ENCODE measurements around the gene ROR2.

The ROR2 gene

DNA sequence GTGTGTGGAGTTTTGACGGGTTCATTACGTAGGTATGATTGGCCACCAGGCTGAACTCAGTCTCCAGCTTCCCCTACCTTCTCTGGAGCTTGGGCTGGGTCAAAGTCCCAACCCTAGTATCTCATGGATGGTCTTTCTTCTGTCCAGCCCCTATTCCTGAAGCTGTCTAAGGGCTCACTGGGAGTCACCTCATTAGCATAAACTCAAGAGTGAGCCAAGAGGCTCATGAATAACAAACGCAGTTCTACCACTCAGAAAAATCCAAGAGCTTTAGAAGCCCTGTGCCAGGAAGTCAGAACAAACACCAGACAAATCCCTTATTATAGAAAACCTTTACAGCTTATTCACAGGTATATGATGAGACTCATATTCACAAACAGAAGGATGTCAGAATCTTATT lies 346.1 kb downstream of the ROR2 start (continued):
- no peak for TF ChIP-seq CREB5 (CRISPR knock-in tag; IDR thresholded peaks at IDR 0.05; ENCODE audit: low read depth)

GRCh38 chr9:91599564-91599963 lies 350.5 kb downstream of the ROR2 start:
- TF ChIP-seq TCF4 (CRISPR knock-in tag; IDR thresholded peaks at IDR 0.05; ENCODE audit: borderline replicate concordance) (no peak), CSDC2 (CRISPR knock-in tag; IDR thresholded peaks at IDR 0.05) (no peak), ISL1 (CRISPR knock-in tag; IDR thresholded peaks at IDR 0.05) (no peak), ZNF8 (CRISPR knock-in tag; IDR thresholded peaks at IDR 0.05) (no peak), BACH2 (CRISPR knock-in tag; IDR thresholded peaks at IDR 0.05; ENCODE audit: borderline replicate concordance) (no peak), CSRNP3 (CRISPR knock-in tag; IDR thresholded peaks at IDR 0.05) (no peak), TOX (CRISPR knock-in tag; IDR thresholded peaks at IDR 0.05; ENCODE audit: borderline replicate concordance) (no peak), ESRRG (CRISPR knock-in tag; IDR thresholded peaks at IDR 0.05) (no peak), PPARA (CRISPR knock-in tag; IDR thresholded peaks at IDR 0.05; ENCODE audit: borderline replicate concordance) (no peak), RARB (CRISPR knock-in tag; IDR thresholded peaks at IDR 0.05) (no peak), ZFP30 (CRISPR knock-in tag; IDR thresholded peaks at IDR 0.05) (no peak), SNAI2 (CRISPR knock-in tag; IDR thresholded peaks at IDR 0.05) (no peak)
- ATAC-seq: no peak

DNA sequence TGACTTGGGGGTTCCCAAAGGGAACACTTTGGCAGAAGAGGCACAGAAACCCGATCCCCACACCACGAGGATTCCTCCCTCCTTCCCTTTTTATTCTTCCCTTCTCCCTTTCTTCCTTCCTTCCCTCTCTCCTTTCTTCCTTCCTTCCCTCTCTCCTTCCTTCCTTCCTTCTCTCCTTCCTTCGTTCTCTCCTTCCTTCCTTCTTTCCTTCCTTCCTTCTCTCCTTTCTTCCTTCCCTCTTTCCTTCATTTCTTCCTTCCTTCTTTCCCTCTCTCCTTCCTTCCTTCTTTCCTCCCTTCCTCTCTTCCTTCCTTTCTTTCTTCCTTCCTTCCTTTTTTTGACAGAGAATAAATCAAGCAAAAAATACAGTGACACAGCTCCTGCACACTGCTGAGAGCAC lies 358.4 kb downstream of the ROR2 start:
- no peak for TF ChIP-seq ZNF70 (CRISPR knock-in tag; IDR thresholded peaks at IDR 0.05)
- TF ChIP-seq ARNTL (CRISPR knock-in tag; IDR thresholded peaks at IDR 0.05; ENCODE audit: borderline replicate concordance, low read depth): no peak
- TF ChIP-seq ISL1 (CRISPR knock-in tag; IDR thresholded peaks at IDR 0.05): no peak
- TF ChIP-seq PATZ1 (CRISPR knock-in tag; IDR thresholded peaks at IDR 0.05; ENCODE audit: borderline replicate concordance): no peak
- no peak for TF ChIP-seq GLIS3 (CRISPR knock-in tag; IDR thresholded peaks at IDR 0.05)
- TF ChIP-seq RARB (CRISPR knock-in tag; IDR thresholded peaks at IDR 0.05): no peak
- TF ChIP-seq CSDC2 (CRISPR knock-in tag; IDR thresholded peaks at IDR 0.05): no peak
- no peak for TF ChIP-seq ZC3H10 (CRISPR knock-in tag; IDR thresholded peaks at IDR 0.05)
- no peak for TF ChIP-seq ZNF565 (CRISPR knock-in tag; conservative IDR thresholded peaks at IDR 0.05; ENCODE audit: low read depth)
- no peak for TF ChIP-seq ZNF8 (CRISPR knock-in tag; IDR thresholded peaks at IDR 0.05)

GRCh38 chr9:91589101-91589553 lies 360.9 kb downstream of the ROR2 start:
- no peak for ATAC-seq

More for the DNA sequence above, 358.4 kb downstream of the ROR2 start:
- ATAC-seq: no peak

DNA sequence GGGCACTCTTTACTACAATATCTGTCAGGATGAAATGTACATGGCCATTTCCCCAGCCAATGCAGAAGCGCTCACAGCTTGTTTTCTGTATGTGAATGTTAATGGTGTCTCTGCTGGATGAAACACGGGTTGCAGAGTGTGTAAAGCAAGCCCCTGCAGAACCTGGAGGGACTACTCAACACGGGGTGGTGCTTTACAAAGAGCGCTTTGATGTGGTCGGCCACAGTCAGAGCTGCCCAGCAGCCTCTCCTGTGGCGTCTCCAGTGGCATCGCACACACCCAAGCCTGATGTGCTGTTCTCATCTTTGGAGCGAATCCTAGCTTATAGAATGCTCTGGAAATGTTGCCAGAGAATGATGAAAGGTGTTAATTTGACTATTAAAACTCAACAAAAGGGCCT lies 363.7 kb downstream of the ROR2 start:
- ATAC-seq: no peak
- TF ChIP-seq ESRRG (CRISPR knock-in tag; IDR thresholded peaks at IDR 0.05): no peak
- TF ChIP-seq CREB5 (CRISPR knock-in tag; IDR thresholded peaks at IDR 0.05; ENCODE audit: low read depth): no peak
- no peak for TF ChIP-seq PPARA (CRISPR knock-in tag; IDR thresholded peaks at IDR 0.05; ENCODE audit: borderline replicate concordance)
- TF ChIP-seq, protein P1, sequence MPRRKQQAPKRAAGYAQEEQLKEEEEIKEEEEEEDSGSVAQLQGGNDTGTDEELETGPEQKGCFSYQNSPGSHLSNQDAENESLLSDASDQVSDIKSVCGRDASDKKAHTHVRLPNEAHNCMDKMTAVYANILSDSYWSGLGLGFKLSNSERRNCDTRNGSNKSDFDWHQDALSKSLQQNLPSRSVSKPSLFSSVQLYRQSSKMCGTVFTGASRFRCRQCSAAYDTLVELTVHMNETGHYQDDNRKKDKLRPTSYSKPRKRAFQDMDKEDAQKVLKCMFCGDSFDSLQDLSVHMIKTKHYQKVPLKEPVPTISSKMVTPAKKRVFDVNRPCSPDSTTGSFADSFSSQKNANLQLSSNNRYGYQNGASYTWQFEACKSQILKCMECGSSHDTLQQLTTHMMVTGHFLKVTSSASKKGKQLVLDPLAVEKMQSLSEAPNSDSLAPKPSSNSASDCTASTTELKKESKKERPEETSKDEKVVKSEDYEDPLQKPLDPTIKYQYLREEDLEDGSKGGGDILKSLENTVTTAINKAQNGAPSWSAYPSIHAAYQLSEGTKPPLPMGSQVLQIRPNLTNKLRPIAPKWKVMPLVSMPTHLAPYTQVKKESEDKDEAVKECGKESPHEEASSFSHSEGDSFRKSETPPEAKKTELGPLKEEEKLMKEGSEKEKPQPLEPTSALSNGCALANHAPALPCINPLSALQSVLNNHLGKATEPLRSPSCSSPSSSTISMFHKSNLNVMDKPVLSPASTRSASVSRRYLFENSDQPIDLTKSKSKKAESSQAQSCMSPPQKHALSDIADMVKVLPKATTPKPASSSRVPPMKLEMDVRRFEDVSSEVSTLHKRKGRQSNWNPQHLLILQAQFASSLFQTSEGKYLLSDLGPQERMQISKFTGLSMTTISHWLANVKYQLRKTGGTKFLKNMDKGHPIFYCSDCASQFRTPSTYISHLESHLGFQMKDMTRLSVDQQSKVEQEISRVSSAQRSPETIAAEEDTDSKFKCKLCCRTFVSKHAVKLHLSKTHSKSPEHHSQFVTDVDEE (CRISPR knock-in tag; IDR thresholded peaks at IDR 0.05): no peak
- no peak for TF ChIP-seq TOX (CRISPR knock-in tag; IDR thresholded peaks at IDR 0.05; ENCODE audit: borderline replicate concordance)
- no peak for TF ChIP-seq ZNF70 (CRISPR knock-in tag; IDR thresholded peaks at IDR 0.05)

More at GRCh38 chr9:91589101-91589553, 360.9 kb downstream of the ROR2 start:
- TF ChIP-seq ZC3H10 (CRISPR knock-in tag; IDR thresholded peaks at IDR 0.05) (no peak), ZFP3 (CRISPR knock-in tag; IDR thresholded peaks at IDR 0.05) (no peak), ARNTL (CRISPR knock-in tag; IDR thresholded peaks at IDR 0.05; ENCODE audit: borderline replicate concordance, low read depth) (no peak), BACH2 (CRISPR knock-in tag; IDR thresholded peaks at IDR 0.05; ENCODE audit: borderline replicate concordance) (no peak), TOX (CRISPR knock-in tag; IDR thresholded peaks at IDR 0.05; ENCODE audit: borderline replicate concordance) (no peak), PPARA (CRISPR knock-in tag; IDR thresholded peaks at IDR 0.05; ENCODE audit: borderline replicate concordance) (no peak), ZNF565 (CRISPR knock-in tag; conservative IDR thresholded peaks at IDR 0.05; ENCODE audit: low read depth) (no peak), RARB (CRISPR knock-in tag; IDR thresholded peaks at IDR 0.05) (no peak)
- TF ChIP-seq, protein P2, sequence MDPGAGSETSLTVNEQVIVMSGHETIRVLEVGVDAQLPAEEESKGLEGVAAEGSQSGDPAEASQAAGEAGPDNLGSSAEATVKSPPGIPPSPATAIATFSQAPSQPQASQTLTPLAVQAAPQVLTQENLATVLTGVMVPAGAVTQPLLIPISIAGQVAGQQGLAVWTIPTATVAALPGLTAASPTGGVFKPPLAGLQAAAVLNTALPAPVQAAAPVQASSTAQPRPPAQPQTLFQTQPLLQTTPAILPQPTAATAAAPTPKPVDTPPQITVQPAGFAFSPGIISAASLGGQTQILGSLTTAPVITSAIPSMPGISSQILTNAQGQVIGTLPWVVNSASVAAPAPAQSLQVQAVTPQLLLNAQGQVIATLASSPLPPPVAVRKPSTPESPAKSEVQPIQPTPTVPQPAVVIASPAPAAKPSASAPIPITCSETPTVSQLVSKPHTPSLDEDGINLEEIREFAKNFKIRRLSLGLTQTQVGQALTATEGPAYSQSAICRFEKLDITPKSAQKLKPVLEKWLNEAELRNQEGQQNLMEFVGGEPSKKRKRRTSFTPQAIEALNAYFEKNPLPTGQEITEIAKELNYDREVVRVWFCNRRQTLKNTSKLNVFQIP (CRISPR knock-in tag; IDR thresholded peaks at IDR 0.05; ENCODE audit: borderline replicate concordance, low read depth): no peak

All from SK-N-SH treated with all-trans-retinoic acid at 6 μM for 48 hours (cell line).